Astrocyte (in vitro differentiated cells and primary cell): ENCODE results near the gene COLGALT1.
"Not testable (repeated sequence)": the region's sequence is repeated elsewhere in the genome, so short reads cannot be mapped to it uniquely, and the experiment has no call there.

Source experiments
- CTCF ChIP-seq: IDR thresholded peaks from 2 replicates; pipeline ENCODE4 v1.5.1; 2011; ENCODE audit warnings: low read depth, mild to moderate bottlenecking, inconsistent platforms, low read length, moderate library complexity; ENCODE audit not compliant: insufficient read depth
- EZH2 ChIP-seq: IDR thresholded peaks from 2 replicates; pipeline ENCODE4 v1.6.1; 2012; ENCODE audit warnings: mild to moderate bottlenecking, low read length, inconsistent platforms; ENCODE audit not compliant: insufficient read depth

DNA sequence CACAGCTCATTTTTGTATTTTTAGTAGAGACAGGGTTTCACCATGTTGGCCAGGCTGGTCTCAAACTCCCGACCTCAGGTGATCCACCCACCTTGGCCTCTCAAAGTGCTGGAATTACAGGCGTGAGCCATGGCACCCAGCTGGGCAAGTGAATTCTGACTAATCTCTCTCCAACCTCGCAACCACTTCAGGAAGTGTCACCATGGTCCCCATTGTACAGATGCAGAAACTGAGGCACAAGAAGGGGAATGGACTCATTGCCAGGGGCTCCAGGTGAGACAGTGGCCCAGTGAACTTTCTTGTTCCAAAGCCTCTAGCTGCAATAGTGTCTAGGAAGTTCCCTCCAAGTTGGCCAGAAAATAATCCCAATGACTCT, 46.9 kb upstream of the COLGALT1 start:
- TF ChIP-seq CTCF, EZH2: not testable (repeated sequence)
